ENCODE results near the gene ROBO2.

- no peak for TF ChIP-seq YY1 (IDR thresholded peaks at IDR 0.05; ENCODE audit: low read depth, low read length)
- no peak for TF ChIP-seq CTCF (IDR thresholded peaks at IDR 0.05 in 2 of 3, conservative IDR thresholded peaks at IDR 0.05 in 1 of 3; ENCODE audit: control insufficient read depth in 2 of 3, extremely low read depth in 1 of 3, insufficient read depth in 1 of 3, low read depth in 3 of 3, low read length in 3 of 3)
- no peak for TF ChIP-seq MTA3 (IDR thresholded peaks at IDR 0.05; ENCODE audit: borderline replicate concordance, low read length)
- no peak for TF ChIP-seq PBX3 (IDR thresholded peaks at IDR 0.05; ENCODE audit: insufficient replicate concordance, low read depth, low read length)
- TF ChIP-seq USF2 (IDR thresholded peaks at IDR 0.05; ENCODE audit: borderline replicate concordance, low read depth, low read length), result no peak
Observed at GRCh38 chr3:77620009-77620408, 580.1 kb downstream of the ROBO2 start.

Measured in GM12878 (cell line).